Neural cell (in vitro differentiated cells): Measurements from ENCODE around the gene P4HA3.

Source experiments
- CTCF ChIP-seq: fragments of 450-650 bp; IDR thresholded peaks from 2 replicates; pipeline ENCODE4 v1.5.1; 2014; ENCODE audit warnings: antibody characterized with exemption, mild to moderate bottlenecking, moderate library complexity; ENCODE audit not compliant: poor library complexity, severe bottlenecking
- EP300 ChIP-seq: fragments of 450-650 bp; conservative IDR thresholded peaks from 2 replicates; pipeline ENCODE4 v1.6.1; 2014; ENCODE audit warnings: antibody characterized with exemption, mild to moderate bottlenecking, moderate library complexity; ENCODE audit not compliant: poor library complexity, severe bottlenecking
- EZH2 ChIP-seq: fragments of 200-600, 300-800 bp; shearing (Covaris generic), sonication (generic); IDR thresholded peaks from 2 replicates; pipeline ENCODE4 v1.6.1; 2014; ENCODE audit warnings: antibody characterized with exemption, low read length, borderline replicate concordance, mild to moderate bottlenecking; ENCODE audit not compliant: insufficient read depth, poor library complexity, severe bottlenecking
- POLR2AphosphoS5 ChIP-seq: IDR thresholded peaks from 2 replicates; pipeline ENCODE4 v1.6.1; 2012
- RAD21 ChIP-seq: fragments of 450-650 bp; conservative IDR thresholded peaks from 2 replicates; pipeline ENCODE4 v1.6.1; 2014; ENCODE audit warnings: antibody characterized with exemption, mild to moderate bottlenecking, moderate library complexity
- REST ChIP-seq: IDR thresholded peaks from 2 replicates; pipeline ENCODE4 v1.6.1; 2012; ENCODE audit warnings: borderline replicate concordance
- TAF1 ChIP-seq: IDR thresholded peaks from 2 replicates; pipeline ENCODE4 v1.6.1; 2012; ENCODE audit warnings: low read depth

DNA sequence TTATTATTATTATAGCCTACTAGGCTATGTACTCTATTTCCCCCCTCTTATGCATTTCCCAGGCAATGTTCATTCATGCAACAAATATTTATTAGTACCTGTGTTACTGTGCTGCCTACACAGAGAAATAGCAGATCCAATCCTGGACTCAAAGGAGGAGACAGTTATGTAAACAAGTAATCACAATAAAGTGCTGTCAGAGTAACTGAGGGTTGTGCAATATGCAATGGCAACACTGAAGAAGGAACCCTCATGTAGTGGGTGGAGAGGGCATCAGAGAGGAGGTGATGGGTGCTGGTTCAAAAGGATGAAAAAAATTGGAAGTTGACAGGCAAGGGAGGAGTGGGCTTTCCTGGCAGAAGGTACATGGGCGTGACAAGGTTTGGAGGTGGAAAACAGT, 886 bp upstream of the P4HA3 start:
- TF ChIP-seq CTCF (no peak), EP300 (no peak), REST (no peak), EZH2 (no peak), TAF1 (no peak), POLR2AphosphoS5 (no peak), RAD21 (no peak)
